Liver (tissue), 9 donors: Measurements from ENCODE around the gene PLEKHN1. TPM values are rescaled to one million over a fixed set of nuclear protein-coding genes. Genes with fewer than 3 reads are reported as not detected.
A peak's percentile ranks its signal among the peaks of the same experiment; 100 is the strongest.

Experiments
- DNase-seq: peaks from one replicate; pipeline ENCODE4 v3.0.0-alpha.2; 2017; ENCODE audit warnings: low spot score
- H3K27ac ChIP-seq, 2 donors: one replicate each; pipeline ENCODE4 v1.7.0; 2013; ENCODE audit warnings: inconsistent platforms in 2 of 2, low read length in 2 of 2, control low read depth in 1 of 2, low read depth in 1 of 2, mild to moderate bottlenecking in 1 of 2
- H3K27me3 ChIP-seq, 4 donors: one replicate each; pipeline versions ENCODE4 v1.6.1 to v1.7.0; 2013; ENCODE audit warnings: low read length in 3 of 4, inconsistent platforms in 1 of 4, mild to moderate bottlenecking in 1 of 4, moderate library complexity in 1 of 4; ENCODE audit not compliant: control insufficient read depth in 4 of 4, insufficient read depth in 4 of 4
- H3K36me3 ChIP-seq, 4 donors: one replicate each; pipeline versions ENCODE4 v1.6.1 to v1.7.0; 2013; ENCODE audit warnings: low read length in 3 of 4, mild to moderate bottlenecking in 3 of 4, low read depth in 1 of 4, moderate library complexity in 1 of 4; ENCODE audit not compliant: control insufficient read depth in 4 of 4, insufficient read depth in 3 of 4
- H3K4me1 ChIP-seq, 4 donors: one replicate each; pipeline versions ENCODE4 v1.6.1 to v1.7.0; 2013; ENCODE audit warnings: low read length in 3 of 4, mild to moderate bottlenecking in 3 of 4, moderate library complexity in 1 of 4; ENCODE audit not compliant: control insufficient read depth in 4 of 4, insufficient read depth in 4 of 4
- H3K4me3 ChIP-seq, 3 donors: one replicate each; pipeline versions ENCODE4 v1.6.1 to v1.7.0; 2013; ENCODE audit warnings: low read length in 3 of 3, control low read depth in 1 of 3, low read depth in 1 of 3, mild to moderate bottlenecking in 1 of 3
- H3K9ac ChIP-seq, 2 donors: one replicate each; pipeline ENCODE4 v1.7.0; 2013; ENCODE audit warnings: low read length in 2 of 2, mild to moderate bottlenecking in 2 of 2, moderate library complexity in 2 of 2, control low read depth in 1 of 2, low read depth in 1 of 2
- H3K9me3 ChIP-seq, 4 donors: one replicate each; pipeline versions ENCODE4 v1.6.1 to v1.7.0; 2013; ENCODE audit warnings: low read length in 3 of 4; ENCODE audit not compliant: control insufficient read depth in 4 of 4
- ATF3 ChIP-seq: IDR thresholded peaks from 2 replicates; pipeline ENCODE4 v1.6.1; 2016; ENCODE audit warnings: antibody characterized with exemption
- CTCF ChIP-seq: fragments of 150-350 bp; IDR thresholded peaks from 2 replicates; pipeline ENCODE4 v1.5.1; 2017; ENCODE audit warnings: improper control_type of control experiment, low read depth, low read length; ENCODE audit not compliant: missing input control
- EGR1 ChIP-seq, 2 donors: IDR thresholded peaks; 2 replicates each; pipeline ENCODE4 v1.6.1; 2016 to 2018; ENCODE audit warnings: antibody characterized with exemption in 2 of 2, low read depth in 2 of 2
- FOXA1 ChIP-seq: IDR thresholded peaks from 2 replicates; pipeline ENCODE4 v1.6.1; 2016; ENCODE audit warnings: antibody characterized with exemption
- FOXA2 ChIP-seq: IDR thresholded peaks from 2 replicates; pipeline ENCODE4 v1.6.1; 2016; ENCODE audit warnings: antibody characterized with exemption
- HNF4A ChIP-seq, 2 donors: conservative IDR thresholded peaks; 2 replicates each; pipeline ENCODE4 v1.6.1; 2016; ENCODE audit warnings: antibody characterized with exemption in 2 of 2, mild to moderate bottlenecking in 2 of 2
- JUND ChIP-seq, 2 donors: IDR thresholded peaks; 2 replicates each; pipeline ENCODE4 v1.6.1; 2016; ENCODE audit warnings: antibody characterized with exemption in 2 of 2
- NR2F2 ChIP-seq: IDR thresholded peaks from 2 replicates; pipeline ENCODE4 v1.6.1; 2016; ENCODE audit warnings: antibody characterized with exemption
- RAD21 ChIP-seq, 2 donors: IDR thresholded peaks; 2 replicates each; pipeline ENCODE4 v1.6.1; 2016; ENCODE audit warnings: antibody characterized with exemption in 2 of 2, mild to moderate bottlenecking in 2 of 2
- RXRA ChIP-seq, 2 donors: IDR thresholded peaks; 2 replicates each; pipeline ENCODE4 v1.6.1; 2017 to 2018; ENCODE audit warnings: antibody characterized with exemption in 2 of 2, mild to moderate bottlenecking in 1 of 2
- SP1 ChIP-seq: IDR thresholded peaks from 2 replicates; pipeline ENCODE4 v1.6.1; 2018; ENCODE audit warnings: antibody characterized with exemption, mild to moderate bottlenecking
- TAF1 ChIP-seq: conservative IDR thresholded peaks from 2 replicates; pipeline ENCODE4 v1.6.1; 2016; ENCODE audit warnings: antibody characterized with exemption, mild to moderate bottlenecking
- YY1 ChIP-seq: IDR thresholded peaks from 2 replicates; pipeline ENCODE4 v1.6.1; 2016; ENCODE audit warnings: antibody characterized with exemption, mild to moderate bottlenecking
- WGBS: extraction: QIAGEN DNeasy Blood & Tissue Kit; methylation state at CpG from one replicate; pipeline ENCODE4 v1.1.7; 2013; 5-methylcytosine and 5-hydroxymethylcytosine counted together
- polyA plus RNA-seq, 2 donors: library from polyadenylated mRNA; stranded (reverse) in 1 of 2; unstranded in 1 of 2; fragments of 200-250 nt in 1 of 2; fragments of >200 nt in 1 of 2; fragmentation: Nextera tagmentation in 1 of 2; extraction: Ambion mirVana in 1 of 2; gene quantifications; one replicate each; pipeline versions ENCODE4 v1.2.1 to v1.2.3, GENCODE V29; 2013 to 2015
- total RNA-seq, 2 donors: library from RNA; depleted of rRNA; stranded (reverse); fragments of >200 nt; gene quantifications; one replicate each; pipeline ENCODE4 v1.2.3, GENCODE V29; 2014
- TF ChIP-seq, protein P1 (sequence below): IDR thresholded peaks from 2 replicates; pipeline ENCODE4 v1.6.1; 2016; ENCODE audit warnings: antibody characterized with exemption
- TF ChIP-seq, protein P2 (sequence below): IDR thresholded peaks from 2 replicates; pipeline ENCODE4 v1.6.1; 2016; ENCODE audit warnings: antibody characterized with exemption, mild to moderate bottlenecking
- TF ChIP-seq, protein P3 (sequence below): IDR thresholded peaks from 2 replicates; pipeline ENCODE4 v1.6.1; 2016; ENCODE audit warnings: antibody characterized with exemption
- donor health status: healthy.
- donor health status: healthy.
- donor health status: healthy.
- donor health status: healthy.
- donor health status: healthy.

Gene PLEKHN1
- total and polyA plus RNA-seq, 4 donors: 0.17 to 0.18 TPM; not detected in 2

DNA sequence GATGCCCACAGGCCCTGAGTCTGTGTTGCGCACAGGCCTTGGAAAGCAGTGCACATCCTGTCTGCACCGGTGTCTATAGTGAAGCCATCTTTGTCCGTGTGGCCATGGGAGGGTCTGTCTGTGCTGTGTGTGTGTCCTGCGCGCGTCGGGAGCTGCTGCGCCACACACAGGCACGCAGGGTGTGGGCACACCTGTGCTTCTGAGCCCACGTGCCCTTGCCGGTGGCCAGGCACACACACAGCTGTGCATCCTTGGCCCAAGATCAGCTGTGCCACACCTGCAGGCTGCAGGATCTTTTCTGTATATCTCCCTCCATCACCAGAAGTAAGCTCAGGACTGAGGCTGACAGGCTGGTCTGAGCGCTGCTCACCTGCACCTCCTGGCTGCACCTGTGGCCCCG lies 45.8 kb upstream of the PLEKHN1 start:
- H3K27me3 ChIP-seq: peaks cover 0 to 3% (median 0%) of the 10 kb centered on the region in 4 donors

GRCh38 chr1:921011-921837 lies 45.1 kb upstream of the PLEKHN1 start:
- no peak overlapping the region for H3K4me3 ChIP-seq
- TF ChIP-seq YY1 (no peak), RAD21 (IDR thresholded peaks at IDR 0.05) (peak in 1 of 2 donors; percentile 40), RXRA (IDR thresholded peaks at IDR 0.05) (no peak), CTCF (peak; percentile 47), HNF4A (conservative IDR thresholded peaks at IDR 0.05) (no peak), TAF1 (no peak), NR2F2 (no peak), FOXA1 (no peak)
- TF ChIP-seq, protein P1, sequence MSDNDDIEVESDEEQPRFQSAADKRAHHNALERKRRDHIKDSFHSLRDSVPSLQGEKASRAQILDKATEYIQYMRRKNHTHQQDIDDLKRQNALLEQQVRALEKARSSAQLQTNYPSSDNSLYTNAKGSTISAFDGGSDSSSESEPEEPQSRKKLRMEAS: no peak
- TF ChIP-seq, protein P2, sequence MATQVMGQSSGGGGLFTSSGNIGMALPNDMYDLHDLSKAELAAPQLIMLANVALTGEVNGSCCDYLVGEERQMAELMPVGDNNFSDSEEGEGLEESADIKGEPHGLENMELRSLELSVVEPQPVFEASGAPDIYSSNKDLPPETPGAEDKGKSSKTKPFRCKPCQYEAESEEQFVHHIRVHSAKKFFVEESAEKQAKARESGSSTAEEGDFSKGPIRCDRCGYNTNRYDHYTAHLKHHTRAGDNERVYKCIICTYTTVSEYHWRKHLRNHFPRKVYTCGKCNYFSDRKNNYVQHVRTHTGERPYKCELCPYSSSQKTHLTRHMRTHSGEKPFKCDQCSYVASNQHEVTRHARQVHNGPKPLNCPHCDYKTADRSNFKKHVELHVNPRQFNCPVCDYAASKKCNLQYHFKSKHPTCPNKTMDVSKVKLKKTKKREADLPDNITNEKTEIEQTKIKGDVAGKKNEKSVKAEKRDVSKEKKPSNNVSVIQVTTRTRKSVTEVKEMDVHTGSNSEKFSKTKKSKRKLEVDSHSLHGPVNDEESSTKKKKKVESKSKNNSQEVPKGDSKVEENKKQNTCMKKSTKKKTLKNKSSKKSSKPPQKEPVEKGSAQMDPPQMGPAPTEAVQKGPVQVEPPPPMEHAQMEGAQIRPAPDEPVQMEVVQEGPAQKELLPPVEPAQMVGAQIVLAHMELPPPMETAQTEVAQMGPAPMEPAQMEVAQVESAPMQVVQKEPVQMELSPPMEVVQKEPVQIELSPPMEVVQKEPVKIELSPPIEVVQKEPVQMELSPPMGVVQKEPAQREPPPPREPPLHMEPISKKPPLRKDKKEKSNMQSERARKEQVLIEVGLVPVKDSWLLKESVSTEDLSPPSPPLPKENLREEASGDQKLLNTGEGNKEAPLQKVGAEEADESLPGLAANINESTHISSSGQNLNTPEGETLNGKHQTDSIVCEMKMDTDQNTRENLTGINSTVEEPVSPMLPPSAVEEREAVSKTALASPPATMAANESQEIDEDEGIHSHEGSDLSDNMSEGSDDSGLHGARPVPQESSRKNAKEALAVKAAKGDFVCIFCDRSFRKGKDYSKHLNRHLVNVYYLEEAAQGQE: no peak

More for the DNA sequence above, 45.8 kb upstream of the PLEKHN1 start:
- whole genome bisulfite sequencing: 34% methylated on average over 13 of the region's 13 CpGs
- no peak overlapping the region for H3K27ac ChIP-seq
- no peak overlapping the region for H3K9ac ChIP-seq
- no peaks in the 10 kb centered on the region for H3K9me3 ChIP-seq
- no peaks in the 10 kb centered on the region for H3K36me3 ChIP-seq
- H3K4me1 ChIP-seq: peaks cover 18 to 52% (median 34%) of the 10 kb centered on the region in 4 donors
- no peak for DNase-seq
- TF ChIP-seq SP1 (no peak), TAF1 (no peak), FOXA2 (no peak), ATF3 (no peak), YY1 (no peak), EGR1 (IDR thresholded peaks at IDR 0.05; ENCODE audit: low read depth in 2 of 2) (no peak), JUND (IDR thresholded peaks at IDR 0.05) (no peak), FOXA1 (no peak), HNF4A (conservative IDR thresholded peaks at IDR 0.05) (no peak)
- TF ChIP-seq, protein P2: no peak
- TF ChIP-seq, protein P3, sequence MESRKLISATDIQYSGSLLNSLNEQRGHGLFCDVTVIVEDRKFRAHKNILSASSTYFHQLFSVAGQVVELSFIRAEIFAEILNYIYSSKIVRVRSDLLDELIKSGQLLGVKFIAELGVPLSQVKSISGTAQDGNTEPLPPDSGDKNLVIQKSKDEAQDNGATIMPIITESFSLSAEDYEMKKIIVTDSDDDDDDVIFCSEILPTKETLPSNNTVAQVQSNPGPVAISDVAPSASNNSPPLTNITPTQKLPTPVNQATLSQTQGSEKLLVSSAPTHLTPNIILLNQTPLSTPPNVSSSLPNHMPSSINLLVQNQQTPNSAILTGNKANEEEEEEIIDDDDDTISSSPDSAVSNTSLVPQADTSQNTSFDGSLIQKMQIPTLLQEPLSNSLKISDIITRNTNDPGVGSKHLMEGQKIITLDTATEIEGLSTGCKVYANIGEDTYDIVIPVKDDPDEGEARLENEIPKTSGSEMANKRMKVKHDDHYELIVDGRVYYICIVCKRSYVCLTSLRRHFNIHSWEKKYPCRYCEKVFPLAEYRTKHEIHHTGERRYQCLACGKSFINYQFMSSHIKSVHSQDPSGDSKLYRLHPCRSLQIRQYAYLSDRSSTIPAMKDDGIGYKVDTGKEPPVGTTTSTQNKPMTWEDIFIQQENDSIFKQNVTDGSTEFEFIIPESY: no peak
- TF ChIP-seq, protein P1: no peak
- H3K4me3 ChIP-seq: no peak overlapping the region

More at GRCh38 chr1:921011-921837, 45.1 kb upstream of the PLEKHN1 start:
- Histone ChIP-seq H3K27me3 (peaks cover 0 to 3% (median 2%) of the 10 kb centered on the region in 4 donors), H3K36me3 (no peaks in the 10 kb centered on the region), H3K9ac (no peak overlapping the region), H3K9me3 (no peaks in the 10 kb centered on the region), H3K27ac (no peak overlapping the region), H3K4me1 (peaks cover 16 to 49% (median 37%) of the 10 kb centered on the region in 4 donors)
- DNase-seq: peak; percentile 58
- WGBS: 33% methylated on average over 38 of the region's 38 CpGs
